HG02938 (cell line): ENCODE measurements around the gene LTC4S.
"Not testable (repeated sequence)": the region's sequence is repeated elsewhere in the genome, so short reads cannot be mapped to it uniquely, and the experiment has no call there.

Experiments used
- ATAC-seq: cut with Tn5 transposase; IDR thresholded peaks from one replicate; pipeline ENCODE4 v1.9.1; 2021; ENCODE audit warnings: mild to moderate bottlenecking, moderate library complexity; ENCODE audit not compliant: unreplicated experiment

The LTC4S gene, protein sequence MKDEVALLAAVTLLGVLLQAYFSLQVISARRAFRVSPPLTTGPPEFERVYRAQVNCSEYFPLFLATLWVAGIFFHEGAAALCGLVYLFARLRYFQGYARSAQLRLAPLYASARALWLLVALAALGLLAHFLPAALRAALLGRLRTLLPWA

DNA sequence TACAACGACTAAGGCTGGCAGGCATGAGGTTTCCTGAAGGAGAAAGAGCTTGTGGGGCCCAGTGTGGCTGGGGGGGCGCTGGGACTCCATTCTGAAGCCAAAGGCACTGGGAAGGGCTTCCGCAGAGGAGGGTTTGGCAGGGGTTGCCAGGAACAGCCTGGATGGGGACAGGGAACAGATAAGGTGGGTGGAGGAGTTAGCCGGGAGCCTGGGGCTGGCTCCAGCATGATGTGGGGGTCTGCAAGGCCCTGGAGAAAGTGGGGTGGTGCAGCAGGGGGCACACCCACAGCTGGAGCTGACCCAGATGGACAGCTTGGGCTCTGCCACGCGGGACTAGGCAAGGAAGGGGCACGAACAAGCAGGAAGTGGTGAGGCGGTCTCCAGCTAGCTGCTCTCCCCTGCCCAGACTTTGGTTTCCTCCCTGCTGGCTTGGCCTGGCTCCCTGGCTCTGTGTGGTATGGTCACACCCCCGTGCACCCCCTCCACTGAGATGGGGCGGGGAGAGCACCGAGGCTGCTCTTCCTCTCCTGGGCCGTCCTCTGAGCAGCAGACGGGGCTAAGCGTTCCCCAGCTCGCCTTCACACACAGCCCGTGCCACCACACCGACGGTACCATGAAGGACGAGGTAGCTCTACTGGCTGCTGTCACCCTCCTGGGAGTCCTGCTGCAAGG is at the start of gene LTC4S:
Gene LTC4S, plus strand, starts transcription at position 519 of the 672 bp plus-strand sequence. Its CDS starts 95 bp downstream, at position 614.
- ATAC-seq, result no peak

DNA sequence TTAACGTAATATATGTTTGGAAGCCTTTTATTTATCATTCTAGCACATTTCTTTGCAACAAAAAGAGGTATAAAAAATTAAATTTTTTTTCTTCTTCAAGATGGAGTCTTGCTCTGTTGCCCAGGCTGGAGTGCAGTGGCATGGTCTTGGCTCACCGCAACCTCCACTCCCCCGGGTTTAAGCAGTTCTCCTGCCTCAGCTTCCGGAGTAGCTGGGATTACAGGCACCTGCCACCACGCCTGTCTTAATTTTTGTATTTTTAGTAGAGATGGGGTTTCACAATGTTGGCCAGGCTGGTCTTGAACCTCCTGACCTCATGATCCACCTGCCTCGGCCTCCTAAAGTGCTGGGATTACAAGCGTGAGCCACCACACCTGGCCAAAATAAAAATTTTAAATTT is 49.7 kb upstream of the LTC4S start:
- not testable (repeated sequence) for ATAC-seq

DNA sequence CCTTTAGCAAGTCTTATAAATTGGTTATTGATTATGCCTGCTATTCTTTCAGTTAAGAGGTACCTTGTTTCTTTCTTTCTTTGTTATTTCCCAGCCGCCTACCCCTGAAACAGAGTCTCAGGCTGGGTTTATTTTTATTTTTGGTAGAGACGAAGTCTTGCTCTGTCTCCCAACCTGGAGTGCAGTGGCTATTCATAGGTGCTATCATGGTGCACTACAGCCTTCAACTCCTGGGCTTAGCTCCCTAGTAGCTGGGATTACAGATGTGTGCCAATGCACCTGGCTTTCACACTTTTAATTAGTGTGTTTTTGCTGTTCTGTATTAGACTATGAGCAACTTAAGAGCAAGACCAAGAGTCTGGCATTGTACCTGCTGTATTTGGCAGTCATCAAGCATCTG is 46.9 kb upstream of the LTC4S start:
- ATAC-seq, result no peak

DNA sequence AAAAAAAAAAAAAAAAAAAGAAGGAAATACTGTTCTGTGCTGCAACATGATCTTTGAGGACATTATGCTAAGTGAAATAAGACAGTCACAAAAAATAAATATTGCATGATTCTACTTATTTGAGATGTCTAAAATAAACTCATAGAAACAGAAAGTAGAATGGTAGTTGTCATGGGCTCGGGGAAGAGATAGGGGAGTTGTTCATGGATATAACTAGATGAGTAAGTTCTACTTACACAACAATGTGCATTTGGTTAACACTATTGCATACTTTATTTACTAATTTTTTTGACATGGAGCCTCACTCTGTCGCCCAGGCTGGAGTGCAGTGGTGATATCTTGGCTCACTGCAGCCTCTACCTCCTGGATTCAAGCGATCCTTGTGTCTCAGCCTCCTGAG is 46.0 kb upstream of the LTC4S start:
- no peak for ATAC-seq

DNA sequence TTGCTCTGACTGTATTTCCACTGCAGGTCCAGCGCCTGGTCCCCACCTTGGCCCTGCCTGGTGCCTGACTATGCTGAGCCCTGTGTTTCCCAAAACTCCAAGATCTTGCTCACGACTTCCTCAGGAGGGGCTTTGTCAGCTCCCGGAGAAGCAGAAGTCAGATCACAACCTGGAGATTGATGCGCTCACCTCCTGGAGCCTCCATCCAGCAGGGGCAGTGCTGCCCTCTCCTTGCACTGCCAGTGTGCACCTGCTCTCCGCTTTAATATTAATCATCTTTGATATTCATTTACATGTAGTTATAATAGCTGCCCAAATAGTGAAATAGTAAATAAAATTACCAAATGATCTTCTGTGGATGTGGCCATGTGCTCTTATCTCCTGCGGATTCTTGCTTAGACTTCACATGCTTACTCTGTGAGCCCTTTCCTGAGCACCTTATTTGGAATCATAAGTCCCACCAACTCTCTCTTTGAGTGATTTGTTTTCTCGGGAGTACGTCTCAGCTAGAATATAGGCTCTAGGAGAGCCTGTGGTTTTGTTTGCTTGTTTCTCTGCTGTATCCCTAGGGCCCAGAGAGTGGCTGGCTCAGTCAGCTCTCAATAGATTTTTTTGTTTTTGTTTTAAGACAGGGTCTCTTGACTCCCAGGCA is 43.8 kb upstream of the LTC4S start:
- ATAC-seq, result no peak

DNA sequence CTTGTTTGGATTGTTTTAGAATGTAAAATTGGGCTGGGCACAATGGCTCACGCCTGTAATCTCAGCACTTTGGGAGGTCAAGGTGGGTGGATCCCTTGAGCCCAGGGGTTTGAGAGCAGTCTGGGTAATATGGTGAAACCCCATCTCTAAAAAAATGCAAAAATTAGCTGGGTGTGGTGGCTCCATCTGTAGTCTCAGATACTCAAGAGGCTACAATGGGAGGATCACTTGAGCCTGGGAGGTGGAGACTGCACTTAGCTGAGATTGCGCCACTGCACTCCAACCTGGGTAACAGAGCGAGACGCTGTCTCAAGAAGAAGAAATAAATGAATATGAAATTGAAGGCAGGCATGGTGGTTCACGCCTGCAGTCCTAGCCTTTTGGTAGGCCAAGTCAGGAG is 39.8 kb upstream of the LTC4S start:
- no peak for ATAC-seq

DNA sequence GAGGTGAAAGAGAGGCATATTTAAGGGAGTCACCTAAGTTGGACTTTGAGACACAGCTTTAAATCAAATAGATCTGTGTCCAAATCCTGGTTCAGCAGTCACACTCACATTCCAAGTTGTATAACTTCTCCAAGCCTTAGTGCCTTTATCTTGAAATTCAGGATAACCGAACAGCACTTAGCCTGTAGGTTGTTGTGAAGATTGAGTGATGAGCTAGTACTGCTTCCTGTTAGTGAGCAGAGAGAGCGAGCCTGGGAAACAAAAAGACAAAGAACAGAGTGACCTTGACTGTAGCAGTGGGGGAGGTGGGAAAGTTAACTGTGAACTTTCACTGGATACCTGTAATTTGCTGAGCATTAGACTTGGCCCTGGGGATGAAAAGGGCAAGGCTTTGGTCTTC is 38.8 kb upstream of the LTC4S start:
- no peak for ATAC-seq

DNA sequence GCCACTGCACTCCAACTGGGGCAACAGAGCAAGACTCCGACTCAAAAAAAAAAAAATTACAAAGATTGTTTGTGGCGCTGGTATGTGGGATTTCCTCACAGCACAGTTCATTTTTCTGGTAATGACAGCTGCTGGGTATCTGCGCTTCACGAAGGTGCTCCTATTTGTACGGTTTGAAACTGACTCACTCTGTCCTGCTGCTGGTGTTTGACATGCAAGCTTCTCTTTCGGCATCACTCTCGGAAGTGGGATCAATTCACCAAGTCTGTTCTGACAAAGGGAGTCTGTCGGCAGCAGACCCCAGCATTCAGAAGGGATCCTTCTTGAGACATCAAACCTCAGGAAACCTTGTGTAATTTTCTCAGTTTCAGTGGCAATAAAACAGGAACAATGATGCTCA is 34.8 kb upstream of the LTC4S start:
- no peak for ATAC-seq

DNA sequence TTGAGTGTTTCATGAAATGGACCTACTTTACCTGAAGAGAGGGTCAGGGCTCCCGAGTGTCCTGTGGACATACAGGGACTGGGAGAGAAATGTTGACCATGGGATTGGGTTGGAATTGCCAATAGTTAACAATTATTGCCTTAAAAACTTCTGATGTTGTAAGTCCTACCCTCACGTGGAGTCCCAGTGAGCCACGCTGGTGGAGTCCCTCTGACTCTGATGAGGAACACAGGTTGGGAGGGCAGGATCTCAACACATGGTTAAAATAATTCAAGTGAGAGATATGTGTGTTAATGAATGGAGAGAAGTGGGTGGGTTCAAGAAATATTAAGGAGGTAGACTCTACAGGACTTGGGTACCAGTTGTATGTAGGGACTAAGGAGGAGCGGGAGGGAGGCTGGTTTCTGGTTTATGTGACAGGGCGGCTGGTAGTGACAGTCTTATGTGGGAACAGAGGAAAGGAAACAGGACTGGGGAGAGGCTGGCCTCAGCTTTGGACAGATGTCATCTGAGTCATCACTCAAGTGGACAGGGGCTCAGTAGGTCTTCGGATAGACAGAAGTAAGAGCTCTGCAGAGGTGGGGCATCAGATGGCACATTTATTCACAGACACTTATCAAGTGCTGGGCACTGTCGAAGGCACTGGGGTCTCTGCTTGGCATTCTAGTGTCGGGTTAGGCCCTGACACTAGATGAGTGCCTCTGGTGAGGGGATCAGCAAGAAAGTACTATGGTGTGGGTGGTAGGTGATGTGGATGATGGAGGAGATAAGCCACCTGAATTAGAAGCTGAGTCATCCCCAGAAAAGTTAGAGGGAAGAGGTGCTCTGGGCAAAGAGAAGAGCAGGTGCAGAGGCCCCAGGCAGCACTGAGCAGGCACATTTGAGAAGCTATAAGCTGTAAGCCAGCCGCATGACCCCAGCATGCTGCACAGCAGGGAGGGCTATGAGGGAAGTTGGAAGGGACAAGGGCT is 33.9 kb upstream of the LTC4S start:
- ATAC-seq, result peak; percentile 50

DNA sequence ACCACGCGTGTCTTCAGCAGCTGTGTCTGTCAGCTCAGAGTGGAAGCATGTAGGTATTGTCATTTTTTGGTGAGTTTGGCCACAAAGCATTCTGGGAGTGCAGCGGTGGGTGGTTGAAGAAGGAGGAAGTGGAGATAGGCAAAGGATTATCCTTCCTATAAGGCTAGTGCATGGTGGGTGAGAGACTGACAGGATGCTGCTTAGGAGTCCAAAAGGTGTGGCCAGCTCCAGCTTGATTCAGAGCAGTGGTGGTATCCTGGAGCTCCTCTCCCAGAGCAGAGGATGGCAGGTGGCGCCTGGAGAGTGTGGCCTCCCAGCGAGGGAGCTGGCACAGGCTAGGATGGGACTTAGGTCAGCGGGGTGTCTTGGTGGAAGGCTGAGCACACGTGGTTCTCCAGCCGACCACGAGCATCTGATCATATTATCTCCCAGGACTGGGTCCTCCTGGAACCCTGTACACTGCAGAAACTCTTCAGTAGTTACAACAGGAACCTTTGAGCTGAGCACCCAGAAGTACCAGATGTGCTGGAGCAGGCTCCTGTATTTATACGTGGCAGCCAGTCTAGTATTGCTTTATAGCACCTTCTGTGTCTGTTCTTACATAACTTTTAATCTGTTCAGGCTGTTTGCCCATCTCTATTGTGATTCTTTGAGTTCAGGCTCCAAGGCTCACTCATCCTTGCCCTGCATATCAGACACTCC is 31.6 kb upstream of the LTC4S start:
- ATAC-seq, result no peak

DNA sequence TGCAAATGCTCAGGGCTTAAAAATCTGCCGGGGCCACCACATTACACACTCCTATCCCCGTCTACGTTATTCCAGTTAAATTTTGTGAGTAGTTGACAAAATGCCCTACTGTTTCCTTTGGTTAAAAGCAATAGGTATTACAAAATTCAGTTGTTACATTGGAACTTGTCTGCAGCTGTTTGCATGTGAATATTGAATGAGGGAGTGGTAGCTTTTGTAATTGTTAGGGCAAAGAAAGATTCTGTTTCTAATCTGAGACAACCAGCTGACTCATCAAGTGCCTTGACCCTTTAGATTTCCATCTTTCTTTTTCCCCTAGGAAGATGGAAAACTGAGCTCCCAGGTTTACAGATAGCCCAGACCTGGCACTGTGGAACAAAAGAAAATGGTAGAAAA is 31.0 kb upstream of the LTC4S start:
- no peak for ATAC-seq

DNA sequence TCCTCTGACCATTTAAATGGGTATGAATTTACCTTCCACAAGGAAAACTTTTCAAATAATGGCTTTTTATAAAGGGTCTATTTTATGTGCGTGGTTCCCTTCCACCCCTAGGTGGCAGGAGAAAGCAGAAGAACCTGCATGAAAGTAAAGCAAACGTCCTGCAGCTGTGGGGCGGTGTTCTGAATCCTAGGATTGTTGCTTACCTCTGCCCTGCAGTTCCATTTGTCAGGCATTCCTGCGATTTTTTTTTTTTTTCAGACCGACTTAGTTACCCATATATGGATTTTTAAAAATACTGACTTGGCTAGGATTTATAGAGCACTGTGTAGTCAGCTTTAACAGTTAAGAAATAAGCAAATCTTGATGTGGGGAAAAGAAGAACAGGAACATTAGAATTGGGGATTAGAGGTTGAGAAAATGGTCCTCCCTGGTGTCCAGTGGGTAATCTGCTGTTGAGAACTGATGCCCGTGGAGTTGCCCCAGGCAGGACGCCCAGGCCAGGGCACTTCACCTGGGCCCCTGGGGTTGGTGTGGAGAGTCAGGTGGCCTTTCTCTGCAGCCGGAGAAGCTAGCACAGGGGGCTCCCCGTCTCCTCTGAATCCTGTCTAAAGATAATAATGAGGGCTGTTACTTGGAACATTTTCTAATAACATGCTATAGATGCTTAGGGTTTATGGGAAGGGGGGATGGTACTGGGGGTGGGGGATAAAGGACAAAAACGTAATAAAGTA is 30.4 kb upstream of the LTC4S start:
- ATAC-seq, result no peak

DNA sequence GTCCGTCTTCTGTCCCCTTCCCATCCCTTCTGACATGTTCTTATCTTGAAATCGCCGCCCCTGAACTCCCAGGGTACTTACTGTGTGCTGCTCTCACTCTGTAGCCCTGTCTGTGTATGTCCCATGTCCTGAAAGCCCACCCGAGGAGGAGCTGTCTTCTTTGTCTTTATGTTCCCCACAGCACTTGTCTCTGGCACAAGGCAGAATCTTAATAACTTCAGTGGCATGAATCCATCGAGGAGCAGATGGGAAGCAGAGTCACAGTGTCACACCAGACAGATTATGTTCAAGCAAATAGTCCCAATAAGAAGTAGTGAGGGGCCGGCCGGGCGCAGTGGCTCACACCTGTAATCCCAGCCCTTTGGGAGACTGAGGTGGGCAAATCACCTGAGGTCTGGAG is 29.7 kb upstream of the LTC4S start:
- ATAC-seq, result no peak

DNA sequence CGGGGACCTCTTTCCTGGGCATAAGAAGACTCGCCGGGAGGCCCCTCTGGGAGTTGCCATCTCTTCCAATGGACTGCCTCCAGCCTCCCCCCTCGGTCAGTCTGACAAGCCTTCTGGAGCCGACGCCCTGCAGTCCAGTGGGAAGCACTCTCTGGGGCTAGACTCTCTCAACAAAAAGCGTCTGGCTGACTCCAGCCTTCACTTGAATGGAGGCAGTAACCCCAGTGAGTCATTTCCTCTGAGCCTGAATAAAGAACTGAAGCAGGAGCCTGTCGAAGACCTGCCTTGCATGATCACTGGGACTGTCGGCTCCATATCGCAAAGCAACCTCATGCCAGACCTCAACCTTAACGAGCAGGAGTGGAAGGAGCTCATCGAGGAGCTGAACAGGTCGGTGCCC is 28.4 kb upstream of the LTC4S start:
- no peak for ATAC-seq

DNA sequence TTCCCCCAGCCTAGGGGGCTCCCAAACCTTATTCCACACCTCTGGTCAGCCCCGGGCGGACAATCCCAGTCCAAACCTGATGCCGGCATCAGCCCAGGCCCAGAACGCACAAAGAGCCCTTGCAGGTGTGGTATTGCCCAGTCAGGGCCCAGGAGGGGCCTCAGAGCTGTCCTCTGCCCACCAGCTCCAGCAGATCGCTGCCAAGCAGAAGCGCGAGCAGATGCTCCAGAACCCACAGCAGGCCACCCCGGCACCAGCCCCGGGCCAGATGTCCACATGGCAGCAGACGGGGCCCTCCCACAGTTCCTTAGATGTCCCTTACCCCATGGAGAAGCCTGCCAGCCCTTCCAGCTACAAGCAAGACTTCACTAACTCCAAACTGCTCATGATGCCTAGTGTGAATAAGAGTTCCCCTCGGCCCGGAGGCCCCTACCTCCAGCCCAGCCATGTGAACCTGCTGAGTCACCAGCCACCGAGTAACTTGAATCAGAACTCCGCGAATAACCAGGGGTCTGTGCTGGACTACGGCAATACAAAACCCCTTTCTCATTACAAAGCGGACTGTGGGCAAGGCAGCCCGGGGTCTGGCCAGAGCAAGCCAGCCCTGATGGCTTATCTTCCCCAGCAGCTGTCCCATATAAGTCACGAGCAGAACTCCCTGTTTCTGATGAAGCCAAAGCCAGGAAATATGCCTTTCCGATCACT is 27.6 kb upstream of the LTC4S start:
- no peak for ATAC-seq

DNA sequence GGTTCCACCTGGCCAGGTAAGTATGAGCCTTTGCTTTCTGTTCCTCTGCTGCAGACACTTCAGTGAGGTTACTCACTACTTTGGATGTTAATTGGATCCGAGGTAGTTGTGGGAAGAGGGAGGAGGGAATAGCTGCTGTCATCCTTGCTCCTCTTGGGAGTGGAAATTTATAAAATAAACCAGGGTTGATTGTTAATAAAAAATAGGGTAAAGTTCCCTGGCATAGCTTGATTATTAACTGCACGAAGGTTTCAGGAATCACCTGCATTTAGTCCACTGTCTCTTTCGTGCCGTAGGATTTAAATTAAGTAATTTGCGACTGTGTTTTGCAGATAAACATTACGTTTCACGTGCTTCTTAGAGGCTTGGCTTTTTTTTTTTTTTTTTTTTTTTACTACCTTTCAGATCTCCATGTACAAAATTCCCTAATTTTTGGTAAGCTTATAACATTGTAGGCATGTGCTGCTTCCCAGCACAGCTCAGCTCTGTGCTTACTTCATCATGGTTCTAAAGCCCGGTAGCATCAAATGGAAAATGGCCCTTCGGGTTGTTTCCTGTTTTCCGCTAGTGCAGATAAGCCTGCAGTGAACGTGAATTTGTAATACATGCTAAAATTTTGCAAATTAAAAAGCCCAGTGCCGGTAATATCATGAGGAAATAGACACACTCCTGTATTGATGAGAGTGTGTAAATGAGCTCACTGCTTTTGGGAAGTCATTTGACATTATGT is 26.9 kb upstream of the LTC4S start:
- no peak for ATAC-seq

DNA sequence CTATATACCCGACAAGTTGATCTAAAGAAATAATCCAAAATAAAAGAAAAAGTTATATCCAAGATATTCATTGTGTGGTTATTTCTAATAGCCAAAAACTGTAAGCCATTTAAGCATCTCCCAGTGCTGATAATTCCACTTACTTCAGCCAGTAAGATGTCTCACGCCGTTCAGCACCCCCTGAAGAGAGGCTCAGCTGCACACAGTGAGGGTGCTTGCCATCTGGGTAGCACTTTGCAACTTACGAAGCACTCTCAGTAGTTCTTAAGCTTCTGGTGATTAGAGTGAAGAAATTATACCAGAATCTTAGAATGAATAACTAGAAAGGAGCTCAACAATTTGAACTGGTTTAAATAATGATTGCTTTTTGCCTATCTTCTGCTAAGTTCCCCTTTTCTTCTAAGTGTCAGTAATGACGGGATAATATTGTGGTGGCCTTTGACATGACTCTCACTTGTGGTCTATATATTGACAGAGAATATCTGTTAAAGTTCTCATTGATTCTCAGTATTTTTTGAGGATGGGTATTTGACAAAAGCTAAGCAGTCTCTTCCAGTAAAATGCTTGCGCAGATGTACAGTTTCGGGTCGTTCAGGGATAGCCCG is 26.2 kb upstream of the LTC4S start:
- ATAC-seq, result no peak

DNA sequence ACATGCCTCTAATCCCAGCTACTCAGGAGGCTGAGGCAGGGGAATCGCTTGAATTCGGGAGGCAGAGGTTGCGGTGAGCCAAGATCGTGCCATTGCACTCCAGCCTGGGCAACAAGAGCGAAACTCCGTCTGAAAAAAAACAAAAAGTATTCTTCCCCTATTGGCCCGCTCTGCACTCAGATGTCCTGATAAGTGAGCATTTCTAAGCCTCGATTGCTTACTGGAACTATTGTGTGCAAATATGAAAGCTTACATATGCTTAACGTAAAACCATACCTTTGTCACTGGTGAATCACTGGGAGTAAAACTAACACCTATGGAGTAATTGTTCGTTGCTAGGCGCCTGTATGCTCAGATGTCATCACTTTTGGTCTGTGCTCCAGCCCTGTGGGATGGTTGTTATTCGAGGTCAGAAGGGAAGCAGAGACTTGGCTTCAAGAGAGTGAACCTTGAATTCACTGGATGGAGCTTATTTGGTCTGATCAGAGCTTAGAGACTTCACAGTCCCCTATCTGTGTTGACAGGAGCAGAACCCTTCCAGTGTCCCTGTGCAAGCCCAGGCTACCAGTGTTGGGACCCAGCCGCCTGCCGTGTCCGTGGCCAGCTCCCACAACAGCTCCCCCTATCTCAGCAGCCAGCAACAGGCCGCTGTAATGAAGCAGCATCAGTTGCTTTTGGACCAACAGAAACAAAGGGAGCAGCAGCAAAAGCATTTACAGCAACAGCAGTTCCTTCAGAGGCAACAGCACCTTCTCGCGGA is 25.3 kb upstream of the LTC4S start:
- ATAC-seq, result no peak
